ENCODE data around the gene ITGB1BP1.
A peak's percentile ranks its signal among the peaks of the same experiment; 100 is the strongest.

Gene ITGB1BP1

DNA sequence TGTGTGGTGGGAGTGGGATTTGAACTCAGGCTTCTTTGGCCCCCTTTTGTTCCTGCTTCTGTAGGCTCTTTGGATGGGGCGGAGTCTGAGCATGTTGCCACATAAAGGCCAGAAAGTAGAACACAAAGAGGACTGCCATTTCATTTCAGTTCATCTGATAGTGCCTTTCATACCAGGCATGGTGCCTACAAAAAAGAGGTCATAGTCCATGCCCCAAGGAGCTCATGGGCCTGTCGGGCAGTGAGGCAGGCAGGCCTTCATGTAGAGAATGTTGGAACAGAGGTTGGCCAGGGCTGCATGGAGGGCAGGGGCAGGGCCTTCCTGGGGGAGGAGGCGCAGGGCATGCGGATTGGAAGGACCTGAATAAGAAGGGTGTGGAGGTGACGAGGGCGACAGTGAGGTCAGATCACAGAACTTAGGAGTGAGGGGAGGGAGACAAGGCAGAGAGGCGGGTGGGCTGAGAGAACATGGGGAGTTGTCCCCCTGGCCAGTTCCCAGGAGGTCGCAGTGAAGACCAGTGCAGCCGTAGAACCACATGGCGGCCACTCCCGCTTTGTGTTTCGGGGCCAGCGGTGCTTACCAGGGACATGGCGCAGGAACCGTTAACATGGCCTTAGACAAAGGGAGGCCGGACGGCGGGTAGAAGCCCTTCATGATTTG is 49.1 kb downstream of the ITGB1BP1 start:
- DNase-seq, result no peak

DNA sequence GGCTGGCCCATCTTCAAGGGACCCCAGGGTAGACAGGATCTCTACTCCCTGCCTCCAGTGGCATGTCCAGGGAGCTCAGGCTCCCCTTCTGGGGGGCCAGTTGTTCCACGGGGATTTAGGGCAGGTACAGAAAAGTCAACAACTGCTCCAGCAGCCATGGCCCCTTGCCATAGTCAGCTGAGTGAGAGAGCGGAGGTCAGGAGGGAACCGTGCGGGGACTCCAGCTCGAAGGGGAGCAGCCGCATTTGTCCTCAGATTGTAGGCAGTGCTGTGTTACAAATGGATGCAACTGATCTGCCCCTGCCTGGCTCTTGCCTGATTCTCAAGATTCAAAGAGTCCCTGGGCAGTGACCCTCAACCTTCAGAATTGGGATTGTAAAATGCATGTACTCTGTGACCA is 49.9 kb downstream of the ITGB1BP1 start:
- DNase-seq, result no peak

DNA sequence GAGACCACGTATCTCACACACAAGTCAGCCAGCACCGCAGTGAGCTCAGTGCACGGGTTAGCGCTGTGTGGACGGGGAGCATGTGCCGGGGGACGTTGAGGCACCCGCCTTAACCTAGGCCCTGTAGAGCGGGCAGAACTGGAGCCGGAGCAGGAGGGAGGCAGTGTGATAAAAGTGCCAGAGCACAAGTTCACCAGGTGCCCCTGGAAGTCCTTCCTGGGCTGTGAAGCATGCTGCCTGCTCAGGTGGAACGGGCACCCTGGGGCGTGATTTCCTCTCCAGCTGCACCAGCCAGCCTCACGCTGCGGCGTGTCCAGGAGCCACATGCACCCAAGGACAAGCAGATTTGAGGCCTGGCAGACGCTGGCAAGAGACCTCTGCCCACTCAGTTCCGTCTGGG is 50.3 kb downstream of the ITGB1BP1 start:
- DNase-seq, result peak; percentile 70

DNA sequence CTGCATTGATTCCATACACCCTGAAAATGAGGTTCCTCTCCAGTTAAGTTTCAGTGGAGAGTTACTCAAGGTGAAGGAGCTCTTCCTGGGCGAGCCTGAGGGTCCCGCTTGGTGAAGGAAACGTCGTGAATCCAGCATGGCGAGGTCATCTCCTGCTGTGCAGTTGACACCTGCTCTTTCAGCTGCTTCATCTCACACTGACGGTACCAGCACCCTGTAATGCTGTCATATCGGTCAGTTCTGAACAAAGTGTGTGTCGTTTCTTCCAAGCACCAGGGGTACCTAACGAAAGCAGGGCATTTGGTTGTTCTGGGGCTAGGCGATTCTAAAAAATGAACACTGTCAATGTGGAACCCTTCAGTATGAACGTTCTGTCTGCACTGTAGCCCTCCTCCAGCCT is 52.6 kb downstream of the ITGB1BP1 start:
- no peak for DNase-seq

DNA sequence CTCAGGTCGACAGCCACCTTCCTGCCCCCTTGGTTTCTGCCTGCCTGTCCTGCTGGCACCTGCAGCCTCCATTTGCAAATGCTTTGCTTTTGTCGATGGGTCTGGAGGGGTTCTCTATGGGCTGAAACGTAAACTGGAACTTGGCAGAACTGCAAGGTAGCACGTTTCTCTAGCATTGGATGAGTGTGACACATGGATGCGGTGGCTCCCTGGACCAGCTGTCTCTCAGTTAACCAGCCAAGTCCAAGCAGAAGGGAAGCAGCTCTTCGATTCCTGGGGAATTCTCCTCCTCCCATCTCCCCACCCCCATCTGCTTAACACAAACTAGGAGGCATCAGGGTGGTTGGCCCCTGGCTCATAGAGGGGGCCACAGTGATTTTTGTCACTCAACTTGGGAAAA is 57.3 kb downstream of the ITGB1BP1 start:
- no peak for DNase-seq

DNA sequence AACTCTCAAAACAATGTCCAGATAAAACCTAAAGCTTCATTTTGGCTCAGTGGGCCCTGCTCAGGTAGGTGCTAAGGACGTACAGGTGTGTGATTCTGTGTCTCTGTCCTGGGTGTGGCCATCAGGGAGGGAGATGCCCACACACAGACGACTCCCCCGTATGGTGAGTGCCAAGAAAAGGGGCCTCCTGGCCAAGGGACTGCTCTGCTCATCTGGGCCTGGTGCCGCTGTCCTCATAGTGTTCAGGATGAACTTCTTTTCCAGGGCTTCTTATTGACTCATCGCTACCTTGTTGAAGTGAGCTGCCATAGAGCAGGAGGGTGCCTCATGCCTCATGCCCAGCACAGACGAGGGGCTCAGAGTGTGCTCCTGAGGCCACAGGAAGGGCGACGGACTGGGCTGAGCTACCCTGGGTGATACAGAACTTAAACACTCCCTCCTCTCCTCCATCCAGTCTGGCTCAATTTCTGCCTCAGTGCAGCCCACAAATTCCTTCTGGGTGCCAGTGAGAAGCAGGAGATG is 57.8 kb downstream of the ITGB1BP1 start:
- DNase-seq, result no peak

DNA sequence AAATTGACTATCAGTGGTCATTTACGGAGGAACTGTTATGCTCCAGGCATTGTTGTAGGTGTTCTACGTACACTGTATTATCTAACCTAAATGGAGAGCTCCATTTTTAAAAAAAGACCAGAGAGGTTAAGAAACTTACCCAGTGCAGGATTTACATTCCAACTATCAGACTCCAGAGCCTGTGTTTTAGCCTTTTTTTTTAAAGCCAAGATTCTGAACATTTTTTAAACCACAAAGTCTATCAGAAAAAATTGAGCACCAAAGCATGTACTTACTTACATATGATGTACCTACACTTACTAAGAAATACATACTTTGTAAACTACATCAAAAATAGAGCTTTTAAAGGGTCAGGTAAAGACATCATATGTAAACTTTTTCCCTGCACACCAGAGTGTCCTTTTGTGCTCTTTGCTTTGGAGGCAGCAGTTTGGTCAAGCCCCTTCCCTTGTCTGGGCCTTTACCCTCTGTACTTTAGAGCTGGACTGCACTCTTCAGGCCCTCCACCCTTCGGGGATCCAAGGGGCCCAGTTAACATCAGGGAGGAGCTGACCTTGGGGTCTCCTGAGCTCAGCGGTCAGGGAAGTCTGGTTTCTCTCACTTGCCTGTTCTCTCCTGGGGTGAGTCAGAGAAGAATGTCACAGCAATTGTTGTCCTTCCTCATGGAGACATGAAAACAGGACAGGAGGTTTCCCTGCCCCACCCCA is 58.4 kb downstream of the ITGB1BP1 start:
- DNase-seq, result no peak

DNA sequence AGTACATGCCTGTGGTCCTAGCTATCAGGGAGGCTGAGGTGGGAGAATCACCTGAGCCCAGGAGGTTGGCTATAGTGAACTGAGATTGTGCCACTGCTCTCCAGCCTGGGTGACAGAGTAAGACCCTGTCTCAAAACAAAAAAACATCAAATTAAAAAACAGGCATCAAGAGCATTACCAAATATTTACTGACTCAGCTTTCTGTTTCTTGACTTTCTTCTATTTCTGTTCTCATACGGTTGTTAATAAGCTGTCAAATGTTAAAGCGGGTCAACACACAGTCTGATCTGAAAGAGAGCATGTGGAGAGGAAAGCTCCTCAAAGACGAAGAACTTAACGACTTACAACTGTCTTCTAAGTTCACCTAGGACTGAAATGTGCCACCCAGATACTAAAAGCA is 59.0 kb downstream of the ITGB1BP1 start:
- no peak for DNase-seq

DNA sequence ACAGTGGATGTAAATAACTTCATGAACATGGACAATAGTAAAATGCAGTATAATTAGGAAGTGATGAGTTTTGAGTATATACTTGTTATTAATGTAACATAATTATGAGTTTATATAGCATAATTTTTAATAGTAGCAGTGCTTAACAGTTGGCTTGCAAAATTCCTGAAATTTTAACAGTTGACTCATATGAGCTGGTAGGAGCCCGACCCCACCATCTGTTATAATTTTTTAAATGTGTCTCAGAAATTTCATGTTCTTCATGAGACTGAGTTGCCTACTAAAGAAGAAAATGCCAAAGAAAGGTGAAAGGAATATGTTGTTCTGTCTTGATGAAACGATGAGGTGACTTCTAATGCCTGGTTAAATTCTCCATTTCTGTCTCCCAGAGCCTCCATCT is 62.6 kb downstream of the ITGB1BP1 start:
- DNase-seq, result no peak

DNA sequence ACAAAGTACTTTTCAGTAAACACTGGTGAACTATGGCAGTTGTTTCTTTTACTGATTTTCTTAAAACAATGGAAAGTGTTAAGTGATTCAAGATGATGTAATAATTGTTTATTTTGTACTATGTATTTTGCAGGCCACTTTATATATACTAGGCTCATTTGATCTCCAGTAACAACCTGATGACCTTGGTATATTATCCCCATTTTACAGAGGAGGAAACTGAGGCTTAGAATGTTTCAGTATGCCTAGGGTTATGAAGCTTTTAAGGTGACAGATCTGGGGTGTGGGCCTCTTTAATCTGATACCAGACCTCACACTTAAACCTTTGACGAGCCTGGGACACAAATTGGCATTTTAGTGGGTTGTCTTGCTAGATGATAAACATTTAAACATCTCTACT is 63.2 kb downstream of the ITGB1BP1 start:
- no peak for DNase-seq

DNA sequence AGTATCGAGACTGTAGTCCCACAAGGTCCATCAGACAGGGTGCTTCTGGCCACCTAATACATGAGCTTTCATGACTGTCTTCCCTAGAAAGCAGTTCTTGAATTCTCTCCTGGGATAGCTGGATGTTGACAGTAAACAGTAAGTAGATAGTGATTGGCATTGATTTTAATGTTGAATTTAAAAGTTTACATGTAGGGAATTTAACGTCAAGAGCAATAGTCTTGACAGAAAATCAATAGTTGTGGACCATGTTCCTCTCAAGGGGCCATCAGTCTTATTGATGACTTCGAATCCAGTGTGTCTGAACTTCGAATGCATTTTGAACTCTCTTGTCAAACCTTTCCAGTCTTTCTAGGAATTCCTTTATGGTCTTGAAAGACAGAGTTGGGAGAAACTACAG is 63.9 kb downstream of the ITGB1BP1 start:
- no peak for DNase-seq

DNA sequence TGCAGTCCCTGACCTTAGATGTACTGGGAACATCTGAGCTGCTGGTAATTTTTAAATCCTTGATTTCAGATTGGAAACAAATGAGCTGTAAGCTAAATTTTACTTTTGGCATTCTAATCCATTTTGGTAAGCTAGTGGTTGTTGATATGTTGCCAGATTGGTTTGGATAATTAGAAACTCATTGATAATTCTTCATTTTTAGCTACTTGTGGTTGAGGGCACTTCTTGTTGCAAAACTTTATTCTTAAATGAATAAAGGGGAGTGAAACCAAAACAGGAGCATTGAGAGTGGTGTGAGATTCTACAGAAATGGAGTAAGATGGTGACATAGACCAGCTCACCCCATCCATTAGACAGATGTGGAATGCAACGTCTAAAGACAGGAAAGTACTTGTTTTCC is 64.5 kb downstream of the ITGB1BP1 start:
- no peak for DNase-seq

DNA sequence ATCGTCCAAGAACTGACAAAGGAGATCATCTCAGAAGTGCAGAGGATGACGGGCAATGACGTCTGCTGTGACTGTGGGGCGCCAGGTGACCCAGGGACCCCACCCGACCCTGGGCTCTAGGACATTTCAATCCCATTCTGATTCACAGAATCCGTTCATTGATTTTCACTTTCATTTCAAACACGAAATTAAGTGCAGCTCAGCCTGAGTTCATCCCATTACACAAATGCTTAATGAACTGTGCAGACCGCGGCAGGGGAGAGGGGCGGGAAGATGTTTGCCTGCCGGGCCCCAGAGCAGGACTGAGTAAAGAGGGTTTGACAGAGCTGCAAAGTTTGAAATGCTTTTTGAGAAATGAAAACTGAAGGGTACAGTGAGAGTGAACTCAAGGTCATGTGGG is 67.1 kb downstream of the ITGB1BP1 start:
- DNase-seq, result no peak

DNA sequence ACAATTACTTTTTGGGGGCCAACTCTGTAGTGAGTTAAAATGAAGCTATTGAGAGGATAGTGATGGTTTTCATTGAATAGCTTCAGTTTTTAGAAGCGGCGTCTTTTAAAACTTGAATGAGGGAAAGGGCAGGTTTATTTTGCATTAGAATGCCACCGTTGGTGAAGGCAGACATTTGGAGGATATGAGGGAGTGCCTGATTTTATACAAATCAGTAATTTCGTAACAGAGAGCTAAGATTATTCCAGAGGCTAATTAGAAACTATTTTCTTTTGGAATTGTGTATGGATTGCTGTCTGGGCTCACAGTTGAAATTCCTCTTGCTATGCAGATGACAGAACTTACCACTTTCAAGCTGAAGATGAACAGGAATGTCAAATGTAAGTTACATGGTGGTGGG is 67.6 kb downstream of the ITGB1BP1 start:
- DNase-seq, result no peak

DNA sequence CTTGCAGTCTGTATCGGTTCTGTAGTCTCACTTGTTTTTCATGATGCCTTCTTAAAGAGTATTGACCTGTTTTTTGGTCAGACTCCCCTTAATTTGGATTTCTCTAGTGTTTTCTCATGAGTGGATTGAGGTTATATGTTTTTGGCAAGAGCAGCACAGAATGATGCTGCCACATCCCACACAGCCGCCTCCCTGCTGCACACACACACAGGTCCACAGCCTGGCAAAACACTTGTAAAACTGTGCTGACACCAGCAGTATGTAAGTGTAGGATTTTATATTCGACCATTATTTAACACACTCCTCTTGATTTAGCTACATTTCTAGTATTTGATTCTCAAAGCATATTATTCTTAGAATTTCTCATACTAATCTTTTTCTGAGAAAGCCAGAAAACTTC is 68.1 kb downstream of the ITGB1BP1 start:
- DNase-seq, result no peak

DNA sequence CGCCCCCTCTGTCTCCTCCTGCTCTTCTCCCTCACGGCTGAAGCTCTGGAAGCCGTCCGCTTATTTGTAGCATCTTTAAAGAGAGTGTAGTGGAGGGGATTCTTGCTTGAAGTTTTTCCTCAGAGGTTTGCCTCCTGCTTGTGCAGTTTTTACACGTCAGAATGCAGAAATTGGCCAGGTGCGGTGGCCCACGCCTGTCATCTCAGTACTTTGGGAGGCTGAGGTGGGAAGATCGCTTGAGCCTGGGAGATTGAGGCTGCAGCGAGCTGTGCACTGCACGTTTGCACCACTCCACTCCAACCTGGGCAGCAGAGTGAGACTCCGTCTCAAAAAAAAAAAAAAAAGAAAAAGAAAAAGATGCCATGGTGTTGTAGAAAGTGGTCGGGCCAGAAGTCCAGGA is 69.0 kb downstream of the ITGB1BP1 start:
- DNase-seq, result no peak
